Progenitor cell of endocrine pancreas (in vitro differentiated cells): ENCODE data around the gene CCDC160. TPM values are rescaled to one million over a fixed set of nuclear protein-coding genes. Genes with fewer than 3 reads are reported as not detected.
"Not testable (repeated sequence)": the region's sequence is repeated elsewhere in the genome, so short reads cannot be mapped to it uniquely, and the experiment has no call there.

Experiments
- DNase-seq: peaks from one replicate; pipeline ENCODE4 v3.0.0; 2021; ENCODE audit warnings: low spot score; ENCODE audit not compliant: unreplicated experiment
- H3K27ac Mint-ChIP-seq: 2 replicates; pipeline ENCODE4 v1.8.0; 2021; ENCODE audit warnings: mild to moderate bottlenecking, moderate library complexity, mixed read lengths
- H3K27me3 Mint-ChIP-seq: 2 replicates; pipeline ENCODE4 v1.8.0; 2021; ENCODE audit warnings: mixed read lengths
- H3K36me3 Mint-ChIP-seq: 2 replicates; pipeline ENCODE4 v1.8.0; 2022; ENCODE audit warnings: mixed read lengths; ENCODE audit not compliant: insufficient read depth
- H3K4me1 Mint-ChIP-seq: 2 replicates; pipeline ENCODE4 v1.8.0; 2021; ENCODE audit warnings: low read depth, mixed read lengths
- H3K4me3 Mint-ChIP-seq: 2 replicates; pipeline ENCODE4 v1.8.0; 2021; ENCODE audit warnings: low read depth, mild to moderate bottlenecking, moderate library complexity, mixed read lengths
- H3K9me3 Mint-ChIP-seq: 2 replicates; pipeline ENCODE4 v1.8.0; 2021; ENCODE audit warnings: low read depth, mixed read lengths
- CTCF ChIP-seq: fragments of 200-600 bp; sonication (generic); IDR thresholded peaks from one replicate; pipeline ENCODE4 v1.5.0; 2021; ENCODE audit warnings: antibody characterized with exemption, mild to moderate bottlenecking; ENCODE audit not compliant: unreplicated experiment
- total RNA-seq: library from RNA; stranded (reverse); gene quantifications from 2 replicates; pipeline ENCODE4 v1.2.1, GENCODE V29; 2021

The CCDC160 gene
- total RNA-seq, 1 donor from 2014 or later = 2.7 TPM

- TF ChIP-seq CTCF = no peak
- DNase-seq = no peak
- no peak overlapping the region for H3K4me3 Mint-ChIP-seq
- no peaks in the 10 kb centered on the region for H3K27me3 Mint-ChIP-seq
- no peaks in the 10 kb centered on the region for H3K36me3 Mint-ChIP-seq
- H3K4me1 Mint-ChIP-seq = peaks cover 1% of the 10 kb centered on the region
- no peak overlapping the region for H3K27ac Mint-ChIP-seq
- H3K9me3 Mint-ChIP-seq = peaks cover 26% of the 10 kb centered on the region
Measured at GRCh38 chrX:134210465-134210864, 26.5 kb upstream of the CCDC160 start.

- Mint-ChIP-seq H3K9me3 (peaks cover 13% of the 10 kb centered on the region), H3K4me1 (peaks cover 8% of the 10 kb centered on the region), H3K4me3 (no peak overlapping the region), H3K36me3 (peaks cover 2% of the 10 kb centered on the region), H3K27ac (no peak overlapping the region), H3K27me3 (no peaks in the 10 kb centered on the region)
- no peak for DNase-seq
- TF ChIP-seq CTCF = no peak
Measured at GRCh38 chrX:134235236-134235635, 1.7 kb upstream of the CCDC160 start.

GRCh38 chrX:134238144-134238543, 1.2 kb downstream of the CCDC160 start:
- not testable (repeated sequence) for H3K36me3 Mint-ChIP-seq
- peak overlapping the region; percentile 74 for H3K4me3 Mint-ChIP-seq

GRCh38 chrX:134239016-134239415, 2.0 kb downstream of the CCDC160 start:
- H3K27me3 Mint-ChIP-seq = no peaks in the 10 kb centered on the region
- DNase-seq = no peak
- H3K4me1 Mint-ChIP-seq = peaks cover 8% of the 10 kb centered on the region
- peaks cover 7% of the 10 kb centered on the region for H3K9me3 Mint-ChIP-seq
- no peak overlapping the region for H3K4me3 Mint-ChIP-seq
- no peak for TF ChIP-seq CTCF
- H3K27ac Mint-ChIP-seq = no peak overlapping the region
- peaks cover 3% of the 10 kb centered on the region for H3K36me3 Mint-ChIP-seq

More at GRCh38 chrX:134238144-134238543, 1.2 kb downstream of the CCDC160 start:
- H3K27me3 Mint-ChIP-seq, DNase-seq, H3K4me1 Mint-ChIP-seq, H3K9me3 Mint-ChIP-seq, H3K27ac Mint-ChIP-seq: not testable (repeated sequence)

GRCh38 chrX:134240209-134240608, 3.2 kb downstream of the CCDC160 start:
- no peak for DNase-seq
- Mint-ChIP-seq H3K4me1 (peaks cover 8% of the 10 kb centered on the region), H3K4me3 (no peak overlapping the region), H3K9me3 (peaks cover 7% of the 10 kb centered on the region), H3K36me3 (peaks cover 8% of the 10 kb centered on the region), H3K27me3 (no peaks in the 10 kb centered on the region), H3K27ac (no peak overlapping the region)
- no peak for TF ChIP-seq CTCF

GRCh38 chrX:134241960-134242619, 5.1 kb downstream of the CCDC160 start:
- DNase-seq = no peak
- no peak for TF ChIP-seq CTCF
- Mint-ChIP-seq H3K4me1 (peaks cover 8% of the 10 kb centered on the region), H3K4me3 (no peak overlapping the region), H3K36me3 (peaks cover 12% of the 10 kb centered on the region), H3K27me3 (no peaks in the 10 kb centered on the region), H3K27ac (no peak overlapping the region), H3K9me3 (peaks cover 7% of the 10 kb centered on the region)
